Measurements from ENCODE around the gene MYOZ2.
"Not testable (repeated sequence)": the region's sequence is repeated elsewhere in the genome, so short reads cannot be mapped to it uniquely, and the experiment has no call there.

DNA sequence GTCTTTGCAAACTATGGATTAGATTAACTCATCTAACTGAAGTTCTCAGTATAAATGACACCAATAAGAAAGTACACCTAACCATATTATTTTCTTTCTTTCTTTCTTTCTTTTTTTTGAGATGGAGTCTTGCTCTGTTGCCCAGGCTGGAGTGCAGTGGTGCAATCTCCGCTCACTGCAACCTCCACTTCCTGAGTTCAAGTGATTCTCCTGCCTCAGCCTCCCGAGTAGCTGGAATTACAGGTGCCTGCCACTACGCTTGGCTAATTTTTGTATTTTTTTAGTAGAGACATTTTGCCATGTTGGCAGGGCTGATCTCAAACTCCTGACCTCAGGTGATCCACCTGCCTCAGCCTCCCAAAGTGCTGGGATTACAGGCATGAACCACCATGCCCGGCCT lies 5.7 kb downstream of the MYOZ2 start:
- TF ChIP-seq, protein P1, sequence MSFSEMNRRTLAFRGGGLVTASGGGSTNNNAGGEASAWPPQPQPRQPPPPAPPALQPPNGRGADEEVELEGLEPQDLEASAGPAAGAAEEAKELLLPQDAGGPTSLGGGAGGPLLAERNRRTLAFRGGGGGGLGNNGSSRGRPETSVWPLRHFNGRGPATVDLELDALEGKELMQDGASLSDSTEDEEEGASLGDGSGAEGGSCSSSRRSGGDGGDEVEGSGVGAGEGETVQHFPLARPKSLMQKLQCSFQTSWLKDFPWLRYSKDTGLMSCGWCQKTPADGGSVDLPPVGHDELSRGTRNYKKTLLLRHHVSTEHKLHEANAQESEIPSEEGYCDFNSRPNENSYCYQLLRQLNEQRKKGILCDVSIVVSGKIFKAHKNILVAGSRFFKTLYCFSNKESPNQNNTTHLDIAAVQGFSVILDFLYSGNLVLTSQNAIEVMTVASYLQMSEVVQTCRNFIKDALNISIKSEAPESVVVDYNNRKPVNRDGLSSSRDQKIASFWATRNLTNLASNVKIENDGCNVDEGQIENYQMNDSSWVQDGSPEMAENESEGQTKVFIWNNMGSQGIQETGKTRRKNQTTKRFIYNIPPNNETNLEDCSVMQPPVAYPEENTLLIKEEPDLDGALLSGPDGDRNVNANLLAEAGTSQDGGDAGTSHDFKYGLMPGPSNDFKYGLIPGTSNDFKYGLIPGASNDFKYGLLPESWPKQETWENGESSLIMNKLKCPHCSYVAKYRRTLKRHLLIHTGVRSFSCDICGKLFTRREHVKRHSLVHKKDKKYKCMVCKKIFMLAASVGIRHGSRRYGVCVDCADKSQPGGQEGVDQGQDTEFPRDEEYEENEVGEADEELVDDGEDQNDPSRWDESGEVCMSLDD (tag by site-specific recombination; IDR thresholded peaks at IDR 0.05): not testable (repeated sequence)
- TF ChIP-seq, protein P2, sequence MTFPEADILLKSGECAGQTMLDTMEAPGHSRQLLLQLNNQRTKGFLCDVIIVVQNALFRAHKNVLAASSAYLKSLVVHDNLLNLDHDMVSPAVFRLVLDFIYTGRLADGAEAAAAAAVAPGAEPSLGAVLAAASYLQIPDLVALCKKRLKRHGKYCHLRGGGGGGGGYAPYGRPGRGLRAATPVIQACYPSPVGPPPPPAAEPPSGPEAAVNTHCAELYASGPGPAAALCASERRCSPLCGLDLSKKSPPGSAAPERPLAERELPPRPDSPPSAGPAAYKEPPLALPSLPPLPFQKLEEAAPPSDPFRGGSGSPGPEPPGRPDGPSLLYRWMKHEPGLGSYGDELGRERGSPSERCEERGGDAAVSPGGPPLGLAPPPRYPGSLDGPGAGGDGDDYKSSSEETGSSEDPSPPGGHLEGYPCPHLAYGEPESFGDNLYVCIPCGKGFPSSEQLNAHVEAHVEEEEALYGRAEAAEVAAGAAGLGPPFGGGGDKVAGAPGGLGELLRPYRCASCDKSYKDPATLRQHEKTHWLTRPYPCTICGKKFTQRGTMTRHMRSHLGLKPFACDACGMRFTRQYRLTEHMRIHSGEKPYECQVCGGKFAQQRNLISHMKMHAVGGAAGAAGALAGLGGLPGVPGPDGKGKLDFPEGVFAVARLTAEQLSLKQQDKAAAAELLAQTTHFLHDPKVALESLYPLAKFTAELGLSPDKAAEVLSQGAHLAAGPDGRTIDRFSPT (tag by site-specific recombination; IDR thresholded peaks at IDR 0.05): not testable (repeated sequence)
- not testable (repeated sequence) for TF ChIP-seq TRIM28 (IDR thresholded peaks at IDR 0.05; ENCODE audit: borderline replicate concordance, low read length)
